ENCODE results near the gene ATRNL1.
"Not testable (repeated sequence)": the region's sequence is repeated elsewhere in the genome, so short reads cannot be mapped to it uniquely, and the experiment has no call there.

ATRNL1 gene

DNA sequence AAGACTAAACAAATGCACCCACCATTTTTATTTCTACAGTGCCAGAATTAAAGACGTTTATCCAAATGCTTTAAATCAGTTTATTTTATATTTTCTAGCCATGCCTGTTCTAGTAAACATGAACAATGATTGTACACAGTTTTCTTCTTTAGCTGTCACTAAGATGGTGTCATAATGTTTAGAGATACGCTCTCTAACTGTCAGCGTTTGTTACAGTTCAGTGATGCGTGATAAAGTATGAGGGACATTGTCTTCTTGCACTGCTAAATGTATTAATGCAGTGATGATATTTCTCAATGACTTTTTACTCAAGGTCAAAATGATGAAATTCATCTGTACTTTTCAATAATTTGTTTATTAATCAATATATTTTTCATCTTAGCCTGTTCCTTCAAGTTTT lies 513.6 kb downstream of the ATRNL1 start:
- no peak for DNase-seq (ENCODE audit: low read depth)

DNA sequence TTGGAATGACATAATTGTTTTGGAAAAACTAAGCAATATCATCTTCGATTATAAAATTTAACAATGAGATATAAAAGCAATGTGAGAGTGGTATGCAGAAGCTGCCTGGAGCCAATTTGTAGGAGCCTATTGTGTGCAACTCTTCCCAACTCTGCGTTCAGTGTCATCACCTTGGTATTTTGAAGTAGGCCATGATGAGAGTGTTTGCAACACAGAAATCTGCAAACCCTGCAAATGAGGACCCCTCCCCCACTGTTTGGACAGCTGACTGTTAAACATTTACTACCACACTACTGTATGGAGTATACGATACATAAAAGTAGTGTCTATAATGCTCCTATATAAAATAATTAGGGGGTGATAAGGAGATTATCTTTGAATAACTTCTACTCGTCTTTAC lies 531.3 kb downstream of the ATRNL1 start:
- no peak for DNase-seq (ENCODE audit: low read depth)

DNA sequence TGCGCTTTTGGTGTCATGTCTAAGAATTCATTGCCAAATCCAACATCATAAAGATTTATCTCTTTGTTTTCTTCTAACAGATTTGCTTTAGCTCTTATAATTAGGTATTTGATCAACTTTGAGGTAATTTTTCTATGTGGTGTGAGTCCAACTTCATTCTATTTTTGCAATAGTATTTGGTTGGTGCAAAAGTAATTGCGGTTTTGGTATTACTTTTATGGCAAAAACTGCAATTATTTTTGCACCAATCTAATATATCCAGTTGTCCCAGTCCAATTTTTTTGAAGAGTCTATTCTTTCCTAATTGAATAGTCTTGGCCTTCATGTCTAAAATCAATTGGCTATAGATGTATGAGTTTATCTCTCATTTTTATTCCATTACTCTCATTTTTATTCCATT lies 535.5 kb downstream of the ATRNL1 start:
- no peak for DNase-seq (ENCODE audit: low read depth)

- DNase-seq (ENCODE audit: low read depth) = no peak
Measured at GRCh38 chr10:115638246-115638645, 545.1 kb downstream of the ATRNL1 start.

- no peak for DNase-seq (ENCODE audit: low read depth)
Measured at GRCh38 chr10:115649217-115649616, 556.1 kb downstream of the ATRNL1 start.

DNA sequence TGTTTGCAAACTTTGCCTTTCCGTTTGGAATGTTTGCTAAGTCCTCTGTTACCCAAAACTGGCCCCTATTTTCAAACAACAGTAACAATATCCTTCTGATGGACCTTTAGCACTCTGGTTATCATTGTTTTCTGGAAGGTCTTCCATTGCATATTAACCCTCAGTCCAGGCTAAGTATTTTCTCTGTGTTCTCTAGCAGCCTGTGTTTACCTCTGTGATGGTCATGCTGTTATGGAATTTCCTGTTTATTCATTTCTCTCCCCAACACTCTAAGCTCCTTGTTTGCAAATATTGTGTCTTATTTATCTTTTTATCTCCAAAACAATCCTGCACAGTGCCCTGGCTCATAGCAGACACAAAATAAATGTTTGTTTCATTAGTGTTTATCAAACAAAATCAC lies 560.3 kb downstream of the ATRNL1 start:
- DNase-seq (ENCODE audit: low read depth) = no peak

DNA sequence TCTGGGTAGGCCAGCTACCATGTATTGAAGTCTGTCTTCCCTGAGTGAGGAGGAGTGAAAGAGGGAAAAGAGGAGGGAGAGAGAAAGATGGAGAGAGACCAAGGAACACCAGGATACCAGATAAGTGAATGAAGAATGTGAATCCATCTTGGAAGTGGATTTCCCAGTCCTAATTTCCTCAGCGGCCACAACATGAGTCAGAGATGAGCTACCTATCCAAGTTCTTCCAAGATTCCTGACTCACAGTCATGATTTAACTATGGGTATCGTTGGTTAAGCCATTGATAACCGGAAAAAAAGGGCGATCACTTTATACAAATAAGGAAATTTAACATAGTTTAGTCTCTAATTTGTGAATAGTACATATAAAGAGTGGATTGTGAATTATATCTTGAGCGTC lies 561.8 kb downstream of the ATRNL1 start:
- DNase-seq (ENCODE audit: low read depth) = no peak

DNA sequence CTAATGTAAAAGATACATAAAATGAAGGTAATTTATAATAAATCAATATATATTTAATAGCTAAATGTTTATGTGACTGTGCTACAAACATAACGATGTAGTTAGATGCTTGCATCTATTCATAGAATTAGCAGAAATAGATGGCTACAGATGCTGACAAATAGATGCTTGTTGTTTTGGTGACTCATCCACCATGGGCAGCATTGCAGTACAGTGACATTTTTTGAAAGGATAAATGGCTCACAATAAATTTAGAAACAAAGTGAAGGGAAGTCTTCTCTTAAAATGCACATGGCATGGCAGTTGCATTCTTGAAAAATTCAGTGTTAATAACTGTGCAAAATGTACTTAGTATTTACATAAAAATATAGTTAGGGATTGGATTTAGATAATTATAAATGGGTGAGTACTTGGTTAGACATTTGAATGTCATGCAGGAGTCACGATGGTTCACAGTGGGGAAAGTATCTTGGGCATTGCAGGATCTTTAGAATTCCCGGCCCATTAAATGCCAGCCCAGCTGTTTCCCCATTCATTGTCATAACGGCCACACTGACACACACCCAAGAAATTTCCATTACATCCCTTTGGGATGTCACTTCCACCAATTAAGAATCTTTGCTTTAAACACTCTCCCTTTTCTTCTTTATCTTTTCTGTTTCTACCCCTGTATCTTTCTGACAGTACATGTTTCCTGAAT lies 564.1 kb downstream of the ATRNL1 start:
- no peak for DNase-seq (ENCODE audit: low read depth)

DNA sequence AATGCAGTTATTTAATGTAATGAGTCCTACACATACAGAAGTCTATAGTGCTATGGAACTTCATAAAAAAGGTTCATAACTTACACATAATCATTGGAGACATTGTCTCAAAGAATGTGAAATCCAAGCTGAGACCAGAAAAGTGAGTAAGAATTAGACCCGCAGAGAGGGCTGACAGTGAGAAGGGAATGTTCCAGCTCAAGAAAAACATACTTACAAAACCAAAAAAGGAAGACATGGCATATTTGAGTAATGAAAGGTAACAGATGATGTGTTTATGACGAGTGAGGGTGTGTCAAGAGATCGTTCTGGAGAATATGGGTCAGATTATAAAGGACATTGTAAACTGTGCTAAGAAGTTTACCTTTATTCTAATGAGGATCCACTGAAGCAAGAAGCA lies 566.5 kb downstream of the ATRNL1 start:
- no peak for DNase-seq (ENCODE audit: low read depth)

- DNase-seq (ENCODE audit: low read depth) = no peak
Measured at GRCh38 chr10:115660391-115660790, 567.2 kb downstream of the ATRNL1 start.

- no peak for DNase-seq (ENCODE audit: low read depth)
Measured at GRCh38 chr10:115662422-115662821, 569.3 kb downstream of the ATRNL1 start.

GRCh38 chr10:115665549-115665948 lies 572.4 kb downstream of the ATRNL1 start:
- no peak for DNase-seq (ENCODE audit: low read depth)

DNA sequence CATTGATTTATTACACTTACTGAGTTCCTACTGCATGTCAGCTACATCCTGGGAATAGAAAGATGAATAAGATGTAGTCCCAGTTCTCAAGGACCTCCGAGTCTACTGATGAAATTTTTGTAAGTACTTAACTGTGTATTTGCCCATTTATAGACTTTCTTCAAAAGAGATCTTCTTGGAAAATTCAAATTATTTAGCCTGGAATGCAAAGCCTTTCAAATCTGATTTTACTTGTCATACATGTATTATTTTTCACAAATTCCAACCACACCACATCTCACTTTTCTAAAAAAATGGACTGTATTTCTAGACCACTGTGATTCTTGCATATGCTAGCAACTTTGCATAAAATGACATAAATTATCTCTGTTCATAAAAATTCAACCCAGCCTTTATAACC lies 581.3 kb downstream of the ATRNL1 start:
- no peak for DNase-seq (ENCODE audit: low read depth)

- no peak for DNase-seq (ENCODE audit: low read depth)
Measured at GRCh38 chr10:115696747-115697146, 603.6 kb downstream of the ATRNL1 start.

GRCh38 chr10:115706026-115706425 lies 612.9 kb downstream of the ATRNL1 start:
- no peak for DNase-seq (ENCODE audit: low read depth)

DNA sequence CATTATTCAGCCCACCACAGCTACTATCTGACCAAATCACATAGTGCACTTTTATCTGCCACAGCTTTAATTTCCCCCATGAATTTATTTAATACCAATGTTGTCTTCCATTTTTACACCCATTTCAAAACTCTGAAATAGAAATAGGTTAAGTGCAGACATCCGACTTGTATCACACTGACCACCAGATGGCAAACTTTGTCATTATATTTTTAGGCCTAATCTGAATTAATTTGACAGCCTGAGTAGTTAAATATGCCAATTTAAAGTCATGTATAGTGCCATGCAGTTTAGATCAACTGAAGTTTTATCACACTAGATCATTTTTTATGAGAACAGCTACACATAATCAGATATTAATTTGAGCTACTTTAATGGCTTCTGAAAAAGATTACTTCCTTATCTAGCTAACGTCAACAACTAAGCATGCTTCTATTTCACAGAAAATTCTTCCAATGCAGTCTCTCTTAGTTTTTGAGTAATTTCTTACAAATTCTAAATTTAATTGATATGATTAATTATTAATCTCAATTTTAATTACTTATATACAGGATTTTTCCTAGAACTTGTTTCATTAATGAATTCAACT lies 613.4 kb downstream of the ATRNL1 start:
- peak; percentile 14 for DNase-seq (ENCODE audit: low read depth)

- no peak for DNase-seq (ENCODE audit: low read depth)
Measured at GRCh38 chr10:115710136-115710535, 617.0 kb downstream of the ATRNL1 start.

GRCh38 chr10:115711306-115711705 lies 618.1 kb downstream of the ATRNL1 start:
- DNase-seq (ENCODE audit: low read depth) = no peak

DNA sequence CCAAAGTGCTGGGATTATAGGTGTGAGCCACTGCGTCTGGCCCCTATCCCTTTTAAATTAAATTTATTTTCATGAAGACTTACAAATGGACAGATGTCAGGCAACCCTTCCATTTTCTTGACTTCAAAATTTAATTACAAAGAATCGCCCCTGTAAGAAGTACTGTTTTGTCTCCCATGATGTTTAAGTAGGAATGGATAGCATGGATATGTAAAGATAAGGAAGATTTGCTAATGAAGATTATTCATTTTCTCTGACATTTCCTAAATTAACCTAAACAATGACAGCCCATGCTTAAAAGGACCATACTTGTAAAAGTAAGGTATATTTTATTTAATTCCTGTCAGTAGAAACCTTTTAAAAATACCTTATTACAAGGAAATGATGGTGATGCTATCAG lies 627.0 kb downstream of the ATRNL1 start:
- DNase-seq (ENCODE audit: low read depth) = no peak

GRCh38 chr10:115727129-115727528 lies 634.0 kb downstream of the ATRNL1 start:
- DNase-seq (ENCODE audit: low read depth) = no peak

- no peak for DNase-seq (ENCODE audit: low read depth)
Measured at GRCh38 chr10:115744089-115744488, 650.9 kb downstream of the ATRNL1 start.

DNA sequence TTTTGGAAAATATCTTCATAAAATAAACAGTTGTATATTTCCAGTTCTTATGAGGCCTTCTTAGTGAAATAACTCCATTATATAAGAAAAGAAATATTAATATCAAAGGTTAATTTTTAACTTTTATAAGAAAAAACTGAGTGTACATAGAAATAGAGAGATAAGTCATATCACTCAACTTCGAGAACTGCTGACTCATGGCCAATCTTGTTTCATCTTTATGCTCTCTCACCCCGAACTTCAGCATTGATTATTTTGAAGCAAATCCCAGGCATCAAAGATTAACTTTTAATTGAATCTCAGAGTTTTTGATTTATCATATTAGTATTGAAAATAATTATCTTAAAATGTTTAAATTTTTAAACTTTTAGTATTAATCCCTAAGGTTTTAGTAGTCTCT lies 652.8 kb downstream of the ATRNL1 start:
- DNase-seq (ENCODE audit: low read depth) = no peak

DNA sequence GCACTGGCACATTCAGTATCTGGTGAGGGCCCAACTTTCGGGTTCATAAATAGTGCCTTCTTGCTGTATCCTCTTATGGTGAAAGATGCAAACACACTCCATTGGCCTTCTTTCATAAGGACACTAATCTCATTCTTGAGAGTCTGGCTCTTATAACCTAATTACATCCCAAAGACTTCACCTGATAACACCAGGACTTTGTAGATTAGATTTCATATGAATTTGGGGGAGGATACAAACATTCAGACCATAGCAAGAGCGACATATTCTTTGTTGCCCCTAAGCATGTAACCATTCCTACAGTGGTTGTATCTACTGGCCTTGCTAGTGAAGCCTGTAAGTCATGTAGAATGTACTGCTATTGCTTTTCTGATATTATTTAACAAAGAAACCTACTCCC lies 654.6 kb downstream of the ATRNL1 start:
- DNase-seq (ENCODE audit: low read depth) = no peak

- DNase-seq (ENCODE audit: low read depth) = not testable (repeated sequence)
Measured at GRCh38 chr10:115758488-115758887, 665.3 kb downstream of the ATRNL1 start.
